Measurements from ENCODE around the gene ALDH18A1. TPM values are rescaled to one million over a fixed set of nuclear protein-coding genes. Genes with fewer than 3 reads are reported as not detected.

ALDH18A1 gene
- total and polyA plus RNA-seq, 4 donors, result 10.0 to 35.0 (median 25.2) TPM

GRCh38 chr10:95572131-95572820 lies 84.2 kb downstream of the ALDH18A1 start:
- no peaks in the 10 kb centered on the region for H3K27me3 ChIP-seq (ENCODE audit: control insufficient read depth in 4 of 4, insufficient read depth in 4 of 4, low read length in 3 of 4)
- no peaks in the 10 kb centered on the region for H3K9me3 ChIP-seq (ENCODE audit: control insufficient read depth in 4 of 4, low read length in 3 of 4)

GRCh38 chr10:95571390-95571789 lies 85.1 kb downstream of the ALDH18A1 start:
- no peak for DNase-seq (ENCODE audit: low spot score)
- no peaks in the 10 kb centered on the region for H3K4me1 ChIP-seq (ENCODE audit: control insufficient read depth in 4 of 4, insufficient read depth in 4 of 4, low read length in 3 of 4)
- TF ChIP-seq YY1 (IDR thresholded peaks at IDR 0.05), result no peak
- TF ChIP-seq NR2F2 (IDR thresholded peaks at IDR 0.05), result no peak
- TF ChIP-seq JUND (IDR thresholded peaks at IDR 0.05), result no peak
- no peak for TF ChIP-seq HNF4G (IDR thresholded peaks at IDR 0.05)
- TF ChIP-seq, protein P1, sequence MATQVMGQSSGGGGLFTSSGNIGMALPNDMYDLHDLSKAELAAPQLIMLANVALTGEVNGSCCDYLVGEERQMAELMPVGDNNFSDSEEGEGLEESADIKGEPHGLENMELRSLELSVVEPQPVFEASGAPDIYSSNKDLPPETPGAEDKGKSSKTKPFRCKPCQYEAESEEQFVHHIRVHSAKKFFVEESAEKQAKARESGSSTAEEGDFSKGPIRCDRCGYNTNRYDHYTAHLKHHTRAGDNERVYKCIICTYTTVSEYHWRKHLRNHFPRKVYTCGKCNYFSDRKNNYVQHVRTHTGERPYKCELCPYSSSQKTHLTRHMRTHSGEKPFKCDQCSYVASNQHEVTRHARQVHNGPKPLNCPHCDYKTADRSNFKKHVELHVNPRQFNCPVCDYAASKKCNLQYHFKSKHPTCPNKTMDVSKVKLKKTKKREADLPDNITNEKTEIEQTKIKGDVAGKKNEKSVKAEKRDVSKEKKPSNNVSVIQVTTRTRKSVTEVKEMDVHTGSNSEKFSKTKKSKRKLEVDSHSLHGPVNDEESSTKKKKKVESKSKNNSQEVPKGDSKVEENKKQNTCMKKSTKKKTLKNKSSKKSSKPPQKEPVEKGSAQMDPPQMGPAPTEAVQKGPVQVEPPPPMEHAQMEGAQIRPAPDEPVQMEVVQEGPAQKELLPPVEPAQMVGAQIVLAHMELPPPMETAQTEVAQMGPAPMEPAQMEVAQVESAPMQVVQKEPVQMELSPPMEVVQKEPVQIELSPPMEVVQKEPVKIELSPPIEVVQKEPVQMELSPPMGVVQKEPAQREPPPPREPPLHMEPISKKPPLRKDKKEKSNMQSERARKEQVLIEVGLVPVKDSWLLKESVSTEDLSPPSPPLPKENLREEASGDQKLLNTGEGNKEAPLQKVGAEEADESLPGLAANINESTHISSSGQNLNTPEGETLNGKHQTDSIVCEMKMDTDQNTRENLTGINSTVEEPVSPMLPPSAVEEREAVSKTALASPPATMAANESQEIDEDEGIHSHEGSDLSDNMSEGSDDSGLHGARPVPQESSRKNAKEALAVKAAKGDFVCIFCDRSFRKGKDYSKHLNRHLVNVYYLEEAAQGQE (IDR thresholded peaks at IDR 0.05), result no peak
- no peak for TF ChIP-seq ATF3 (IDR thresholded peaks at IDR 0.05)
- no peak for TF ChIP-seq HNF4A (conservative IDR thresholded peaks at IDR 0.05)
- no peak for TF ChIP-seq EGR1 (IDR thresholded peaks at IDR 0.05; ENCODE audit: low read depth in 2 of 2)
- TF ChIP-seq TAF1 (conservative IDR thresholded peaks at IDR 0.05), result no peak
- TF ChIP-seq FOXA2 (IDR thresholded peaks at IDR 0.05), result no peak
- no peaks in the 10 kb centered on the region for H3K27me3 ChIP-seq (ENCODE audit: control insufficient read depth in 4 of 4, insufficient read depth in 4 of 4, low read length in 3 of 4)
- WGBS, result 99% methylated on average over 4 of the region's 4 CpGs
- no peaks in the 10 kb centered on the region for H3K36me3 ChIP-seq (ENCODE audit: control insufficient read depth in 4 of 4, insufficient read depth in 3 of 4, low read depth in 1 of 4, low read length in 3 of 4)
- H3K4me3 ChIP-seq (ENCODE audit: low read depth in 1 of 3, low read length in 3 of 3), result no peak overlapping the region
- H3K9me3 ChIP-seq (ENCODE audit: control insufficient read depth in 4 of 4, low read length in 3 of 4), result no peaks in the 10 kb centered on the region
- no peak overlapping the region for H3K9ac ChIP-seq (ENCODE audit: low read depth in 1 of 2, low read length in 2 of 2)
- no peak overlapping the region for H3K27ac ChIP-seq (ENCODE audit: low read depth in 1 of 2, low read length in 2 of 2)

More at GRCh38 chr10:95572131-95572820, 84.2 kb downstream of the ALDH18A1 start:
- Histone ChIP-seq H3K4me3 (ENCODE audit: low read depth in 1 of 3, low read length in 3 of 3) (no peak overlapping the region), H3K27ac (ENCODE audit: low read depth in 1 of 2, low read length in 2 of 2) (no peak overlapping the region), H3K36me3 (ENCODE audit: control insufficient read depth in 4 of 4, insufficient read depth in 3 of 4, low read depth in 1 of 4, low read length in 3 of 4) (no peaks in the 10 kb centered on the region), H3K9ac (ENCODE audit: low read depth in 1 of 2, low read length in 2 of 2) (no peak overlapping the region), H3K4me1 (ENCODE audit: control insufficient read depth in 4 of 4, insufficient read depth in 4 of 4, low read length in 3 of 4) (no peaks in the 10 kb centered on the region)
- no peak for DNase-seq (ENCODE audit: low spot score)
- TF ChIP-seq NR2F2 (IDR thresholded peaks at IDR 0.05) (no peak), TAF1 (conservative IDR thresholded peaks at IDR 0.05) (no peak), JUND (IDR thresholded peaks at IDR 0.05) (no peak), EGR1 (IDR thresholded peaks at IDR 0.05; ENCODE audit: low read depth in 2 of 2) (no peak), RAD21 (IDR thresholded peaks at IDR 0.05) (no peak)
- TF ChIP-seq, protein P2, sequence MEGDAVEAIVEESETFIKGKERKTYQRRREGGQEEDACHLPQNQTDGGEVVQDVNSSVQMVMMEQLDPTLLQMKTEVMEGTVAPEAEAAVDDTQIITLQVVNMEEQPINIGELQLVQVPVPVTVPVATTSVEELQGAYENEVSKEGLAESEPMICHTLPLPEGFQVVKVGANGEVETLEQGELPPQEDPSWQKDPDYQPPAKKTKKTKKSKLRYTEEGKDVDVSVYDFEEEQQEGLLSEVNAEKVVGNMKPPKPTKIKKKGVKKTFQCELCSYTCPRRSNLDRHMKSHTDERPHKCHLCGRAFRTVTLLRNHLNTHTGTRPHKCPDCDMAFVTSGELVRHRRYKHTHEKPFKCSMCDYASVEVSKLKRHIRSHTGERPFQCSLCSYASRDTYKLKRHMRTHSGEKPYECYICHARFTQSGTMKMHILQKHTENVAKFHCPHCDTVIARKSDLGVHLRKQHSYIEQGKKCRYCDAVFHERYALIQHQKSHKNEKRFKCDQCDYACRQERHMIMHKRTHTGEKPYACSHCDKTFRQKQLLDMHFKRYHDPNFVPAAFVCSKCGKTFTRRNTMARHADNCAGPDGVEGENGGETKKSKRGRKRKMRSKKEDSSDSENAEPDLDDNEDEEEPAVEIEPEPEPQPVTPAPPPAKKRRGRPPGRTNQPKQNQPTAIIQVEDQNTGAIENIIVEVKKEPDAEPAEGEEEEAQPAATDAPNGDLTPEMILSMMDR (IDR thresholded peaks at IDR 0.05; ENCODE audit: low read depth, low read length, missing input control), result no peak
- WGBS, result 84% methylated on average over 7 of the region's 7 CpGs

GRCh38 chr10:95569368-95569767 lies 87.1 kb downstream of the ALDH18A1 start:
- Histone ChIP-seq H3K4me3 (ENCODE audit: low read depth in 1 of 3, low read length in 3 of 3) (no peak overlapping the region), H3K27ac (ENCODE audit: low read depth in 1 of 2, low read length in 2 of 2) (no peak overlapping the region), H3K36me3 (ENCODE audit: control insufficient read depth in 4 of 4, insufficient read depth in 3 of 4, low read depth in 1 of 4, low read length in 3 of 4) (no peaks in the 10 kb centered on the region), H3K27me3 (ENCODE audit: control insufficient read depth in 4 of 4, insufficient read depth in 4 of 4, low read length in 3 of 4) (no peaks in the 10 kb centered on the region), H3K9me3 (ENCODE audit: control insufficient read depth in 4 of 4, low read length in 3 of 4) (no peaks in the 10 kb centered on the region), H3K9ac (ENCODE audit: low read depth in 1 of 2, low read length in 2 of 2) (no peak overlapping the region), H3K4me1 (ENCODE audit: control insufficient read depth in 4 of 4, insufficient read depth in 4 of 4, low read length in 3 of 4) (no peaks in the 10 kb centered on the region)
- no peak for DNase-seq (ENCODE audit: low spot score)
- TF ChIP-seq, protein P1 (IDR thresholded peaks at IDR 0.05), result no peak
- no peak for TF ChIP-seq HNF4G (IDR thresholded peaks at IDR 0.05)
- no peak for TF ChIP-seq GABPA (IDR thresholded peaks at IDR 0.05 in 1 of 2, conservative IDR thresholded peaks at IDR 0.05 in 1 of 2)
- no peak for TF ChIP-seq JUND (IDR thresholded peaks at IDR 0.05)
- TF ChIP-seq FOXA1 (IDR thresholded peaks at IDR 0.05), result no peak
- no peak for TF ChIP-seq RAD21 (IDR thresholded peaks at IDR 0.05)
- TF ChIP-seq ATF3 (IDR thresholded peaks at IDR 0.05), result no peak
- no peak for TF ChIP-seq ZBTB33 (IDR thresholded peaks at IDR 0.05)
- TF ChIP-seq NR2F2 (IDR thresholded peaks at IDR 0.05), result no peak

Data from liver (tissue), 9 donors.